NCI-H510A (cell line): Measurements from ENCODE around the gene RAB14.
"Not testable (repeated sequence)": the region's sequence is repeated elsewhere in the genome, so short reads cannot be mapped to it uniquely, and the experiment has no call there.

Experiments used
- DNase-seq: peaks from one replicate; lab custom pipeline; 2025; lab: John Stamatoyannopoulos, UW

The RAB14 gene

DNA sequence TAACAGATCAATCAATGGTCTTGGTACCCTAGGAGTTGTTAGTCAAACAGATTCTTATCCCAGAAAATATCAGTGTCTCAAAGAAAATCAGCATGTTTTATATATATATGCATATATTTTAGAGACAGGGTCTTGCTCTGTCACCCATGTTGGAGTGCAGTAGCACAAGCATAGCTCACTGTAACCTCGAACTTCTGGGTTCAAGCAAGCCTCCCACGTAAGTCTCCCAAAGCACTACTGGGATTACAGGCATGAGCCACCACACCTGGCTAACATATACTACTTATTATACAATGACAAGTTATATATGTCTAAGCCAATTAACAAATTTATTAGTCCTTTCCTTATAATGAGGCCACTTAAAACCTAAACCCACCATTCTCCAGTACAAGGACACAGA lies 10.4 kb downstream of the RAB14 start:
- DNase-seq, result no peak

DNA sequence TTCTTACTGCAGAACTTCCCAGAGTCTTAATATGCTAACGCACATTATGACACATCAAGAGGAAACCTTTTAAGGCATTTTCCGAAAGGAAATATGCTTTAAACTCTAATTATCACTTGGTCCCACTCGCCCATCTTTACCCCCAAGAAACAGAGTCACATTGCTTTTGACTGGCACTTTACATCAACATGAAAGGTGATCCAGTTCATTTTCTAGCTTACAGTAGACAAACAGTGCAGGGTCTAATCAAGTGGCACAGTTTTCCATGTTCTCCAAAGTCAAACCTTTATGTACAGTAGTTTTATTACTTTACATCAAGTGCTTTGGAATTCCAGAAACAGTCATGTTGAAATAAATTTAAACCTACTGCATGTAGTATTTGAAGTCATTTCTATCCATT lies 12.0 kb downstream of the RAB14 start:
- DNase-seq, result no peak

GRCh38 chr9:121189006-121189405 lies 12.7 kb downstream of the RAB14 start:
- DNase-seq, result no peak

- no peak for DNase-seq
Observed at GRCh38 chr9:121187636-121188305, 13.9 kb downstream of the RAB14 start.

DNA sequence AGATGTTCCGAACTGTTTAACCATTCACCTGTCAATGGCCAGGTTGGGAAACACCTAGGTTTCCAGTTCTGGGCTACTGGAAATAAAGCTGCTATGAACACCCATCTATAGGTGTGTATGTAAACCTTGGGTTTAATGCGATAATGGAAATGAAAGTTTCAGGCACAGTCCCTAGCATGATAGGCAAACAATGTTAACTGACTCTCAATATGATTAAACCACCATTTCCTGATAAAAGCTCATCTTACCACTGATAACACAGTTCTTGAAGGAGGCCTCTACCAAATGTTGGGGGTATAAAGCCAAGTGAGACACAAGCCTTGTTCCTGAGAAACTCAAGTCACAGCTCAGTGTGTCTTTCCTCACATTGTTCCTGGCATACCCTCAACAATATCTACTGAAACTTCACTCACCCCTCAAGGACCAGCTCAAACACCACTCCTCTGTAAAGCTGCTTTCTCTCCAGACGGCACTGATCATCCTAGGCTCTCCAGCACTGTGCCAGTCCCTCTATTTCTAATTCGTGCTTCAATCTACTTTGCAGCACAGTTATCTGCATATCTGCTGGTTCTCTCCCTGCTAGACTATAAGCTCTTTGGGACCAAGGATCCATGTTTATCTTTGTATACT lies 15.8 kb downstream of the RAB14 start:
- no peak for DNase-seq

- DNase-seq, result no peak
Observed at GRCh38 chr9:121185178-121185745, 16.4 kb downstream of the RAB14 start.

DNA sequence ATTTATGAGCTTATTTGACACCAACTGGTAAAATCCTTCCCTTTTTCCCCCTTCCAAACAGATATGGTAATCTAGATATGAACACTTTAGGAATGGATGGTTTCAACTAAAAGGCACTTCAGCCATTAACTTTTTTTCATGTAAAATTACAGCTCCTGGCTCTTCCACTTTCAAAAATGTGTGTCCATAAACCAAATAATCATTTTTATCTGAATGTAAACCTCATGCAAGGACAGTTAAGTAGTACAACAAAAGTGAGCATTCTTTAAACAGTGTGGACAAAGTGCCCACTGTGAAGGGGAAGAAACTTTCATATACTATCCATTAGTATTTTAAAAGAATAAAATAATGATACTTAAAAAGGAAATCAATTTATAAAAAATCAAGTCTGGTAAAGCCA lies 17.2 kb downstream of the RAB14 start:
- no peak for DNase-seq

DNA sequence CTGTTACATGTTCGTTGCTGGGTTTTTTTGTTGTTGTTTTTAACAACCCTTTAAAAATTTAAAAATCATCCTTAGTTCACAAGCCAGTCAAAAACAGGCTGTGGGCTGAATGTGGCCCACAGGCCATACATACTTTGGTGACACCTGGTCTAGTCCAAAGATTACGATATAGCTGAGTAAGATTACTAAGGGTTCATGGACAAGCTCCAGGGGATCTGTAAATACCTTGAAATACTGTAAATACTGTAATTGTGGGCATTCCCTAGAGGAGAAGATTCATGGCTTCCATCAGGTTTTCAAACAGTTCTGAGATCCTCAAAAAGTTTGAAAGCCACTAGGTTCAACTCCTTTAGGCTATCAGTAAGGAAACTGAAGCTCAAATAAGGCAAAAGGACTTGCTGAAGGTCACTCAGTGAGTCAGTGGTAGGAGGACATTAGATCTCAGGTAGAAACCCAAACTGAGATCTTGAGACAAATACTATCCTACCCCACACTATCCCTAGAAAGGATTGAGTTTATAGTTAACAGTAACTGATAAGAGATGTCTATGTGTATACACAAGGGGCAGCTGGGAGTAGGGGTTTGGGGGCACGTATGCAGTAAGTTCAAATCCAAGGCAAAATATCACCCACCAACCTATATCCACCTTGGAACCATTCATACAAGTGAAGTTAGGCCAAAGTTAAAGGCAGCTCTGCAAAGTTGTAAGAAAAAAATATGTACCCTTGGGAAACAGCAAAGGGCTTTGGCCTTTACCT lies 17.8 kb downstream of the RAB14 start:
- DNase-seq, result no peak

DNA sequence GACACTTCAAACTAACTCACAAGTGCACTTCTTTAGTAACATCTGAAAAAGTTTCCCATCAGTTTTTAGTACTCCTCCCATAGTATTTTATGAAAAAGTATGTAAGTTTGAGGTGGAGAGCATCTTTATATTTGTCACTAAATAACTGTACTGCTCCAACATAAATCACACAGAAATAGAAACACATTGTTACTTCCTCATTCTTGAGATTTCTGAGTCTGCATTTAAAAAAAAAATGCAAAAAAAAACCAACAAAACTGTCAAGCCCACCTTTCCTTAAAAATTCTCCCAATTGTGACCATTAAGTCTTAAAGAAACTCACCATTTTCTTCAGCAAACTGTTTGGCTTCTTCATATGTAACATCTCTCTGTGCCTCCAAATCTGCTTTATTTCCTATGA lies 18.7 kb downstream of the RAB14 start:
- DNase-seq, result no peak

GRCh38 chr9:121182101-121182836 lies 19.4 kb downstream of the RAB14 start:
- no peak for DNase-seq

- no peak for DNase-seq
Observed at GRCh38 chr9:121179930-121180681, 21.6 kb downstream of the RAB14 start.

- DNase-seq, result not testable (repeated sequence)
Observed at GRCh38 chr9:121179373-121179721, 22.3 kb downstream of the RAB14 start.

- no peak for DNase-seq
Observed at GRCh38 chr9:121178676-121179372, 22.8 kb downstream of the RAB14 start.

DNA sequence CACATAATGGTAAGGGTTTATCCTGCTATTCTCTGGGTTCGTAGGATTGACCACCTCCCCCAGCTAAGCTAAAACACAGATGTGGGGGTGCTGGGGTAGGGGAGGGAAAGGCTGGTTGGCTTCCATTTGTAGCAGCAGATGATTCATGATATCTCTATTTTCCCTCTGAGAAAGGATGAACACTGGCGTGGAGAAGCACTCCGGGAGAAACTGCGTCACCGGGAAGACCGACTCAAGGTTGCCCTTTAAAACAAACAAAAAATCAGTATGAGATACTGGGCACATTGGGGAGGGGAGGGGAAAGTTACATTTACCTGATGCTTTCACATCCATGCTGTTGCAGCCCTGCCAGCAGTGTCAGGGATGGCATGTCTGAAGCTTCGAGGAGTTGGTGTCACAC lies 28.2 kb downstream of the RAB14 start:
- no peak for DNase-seq

GRCh38 chr9:121172726-121173487 lies 28.8 kb downstream of the RAB14 start:
- DNase-seq, result no peak

- no peak for DNase-seq
Observed at GRCh38 chr9:121171236-121171635, 30.4 kb downstream of the RAB14 start.

- DNase-seq, result no peak
Observed at GRCh38 chr9:121169094-121169601, 32.5 kb downstream of the RAB14 start.

DNA sequence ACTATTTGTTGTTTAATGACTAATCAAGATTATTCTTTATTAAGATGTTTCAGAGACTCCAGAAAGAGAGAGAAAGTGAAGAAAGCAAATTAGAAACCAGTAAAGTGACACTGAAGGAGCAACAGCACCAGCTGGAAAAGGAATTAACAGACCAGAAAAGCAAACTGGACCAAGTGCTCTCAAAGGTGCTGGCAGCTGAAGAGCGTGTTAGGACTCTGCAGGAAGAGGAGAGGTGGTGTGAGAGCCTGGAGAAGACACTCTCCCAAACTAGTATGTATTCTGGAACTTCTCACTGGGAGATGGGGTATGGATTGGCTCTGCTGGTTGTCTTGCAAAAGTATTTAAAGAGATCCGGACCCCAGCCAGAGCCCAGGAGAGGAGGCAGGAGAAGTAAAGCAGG lies 33.6 kb downstream of the RAB14 start:
- no peak for DNase-seq

- no peak for DNase-seq
Observed at GRCh38 chr9:121160025-121160424, 41.6 kb downstream of the RAB14 start.

DNA sequence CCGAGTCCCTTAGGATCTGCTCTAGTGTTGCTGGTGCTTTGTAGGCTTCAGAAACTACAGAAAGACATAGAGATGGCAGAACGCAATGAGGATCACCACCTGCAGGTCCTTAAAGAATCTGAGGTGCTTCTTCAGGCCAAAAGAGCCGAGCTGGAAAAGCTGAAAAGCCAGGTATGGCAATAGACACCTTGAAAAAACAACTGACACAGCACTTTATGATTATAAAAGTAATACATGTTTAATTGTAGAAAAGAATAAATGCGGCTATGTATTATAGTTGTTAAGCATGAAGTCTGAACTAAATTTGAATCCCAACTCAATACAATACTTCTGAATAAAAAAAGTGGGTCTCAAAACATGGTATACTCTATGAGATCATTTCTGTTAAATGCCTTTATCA lies 43.7 kb downstream of the RAB14 start:
- no peak for DNase-seq
